ENCODE measurements around the gene UBE2U.

UBE2U gene

DNA sequence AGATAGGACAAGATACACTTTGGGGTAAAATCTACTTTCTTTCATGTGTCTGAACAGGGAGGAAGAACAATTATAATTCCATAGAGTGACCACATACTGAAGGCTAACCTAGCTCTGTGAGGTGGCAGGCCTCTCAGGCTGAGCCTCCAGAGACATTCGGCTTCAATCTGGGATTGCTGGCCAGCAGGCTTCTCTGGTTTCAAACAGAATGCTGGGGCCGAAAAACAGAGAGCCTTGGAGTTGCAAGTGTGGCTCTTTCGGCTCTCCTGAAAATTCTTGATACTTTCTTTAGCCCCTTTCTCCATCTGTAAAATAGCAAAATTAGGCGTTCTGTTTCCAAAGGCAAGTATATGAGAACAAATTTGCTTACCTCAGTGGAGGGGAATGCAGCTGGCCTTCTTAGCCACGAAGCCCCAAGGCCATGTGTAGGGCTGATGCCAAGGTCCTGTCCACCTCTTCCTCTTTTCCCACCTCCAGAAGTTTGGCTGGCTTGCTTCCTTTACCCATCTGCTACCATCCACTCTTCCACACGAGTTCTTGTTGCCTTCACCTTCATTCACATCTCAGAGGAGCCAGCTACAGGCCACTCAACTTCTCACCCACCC lies 30.0 kb upstream of the UBE2U start:
- no peak for DNase-seq (ENCODE audit: low spot score)
- in situ Hi-C loops (cut with MboI; ENCODE audit: low sequenced_read_pairs, unreplicated experiment): no loop called here
- TF ChIP-seq, protein P1, sequence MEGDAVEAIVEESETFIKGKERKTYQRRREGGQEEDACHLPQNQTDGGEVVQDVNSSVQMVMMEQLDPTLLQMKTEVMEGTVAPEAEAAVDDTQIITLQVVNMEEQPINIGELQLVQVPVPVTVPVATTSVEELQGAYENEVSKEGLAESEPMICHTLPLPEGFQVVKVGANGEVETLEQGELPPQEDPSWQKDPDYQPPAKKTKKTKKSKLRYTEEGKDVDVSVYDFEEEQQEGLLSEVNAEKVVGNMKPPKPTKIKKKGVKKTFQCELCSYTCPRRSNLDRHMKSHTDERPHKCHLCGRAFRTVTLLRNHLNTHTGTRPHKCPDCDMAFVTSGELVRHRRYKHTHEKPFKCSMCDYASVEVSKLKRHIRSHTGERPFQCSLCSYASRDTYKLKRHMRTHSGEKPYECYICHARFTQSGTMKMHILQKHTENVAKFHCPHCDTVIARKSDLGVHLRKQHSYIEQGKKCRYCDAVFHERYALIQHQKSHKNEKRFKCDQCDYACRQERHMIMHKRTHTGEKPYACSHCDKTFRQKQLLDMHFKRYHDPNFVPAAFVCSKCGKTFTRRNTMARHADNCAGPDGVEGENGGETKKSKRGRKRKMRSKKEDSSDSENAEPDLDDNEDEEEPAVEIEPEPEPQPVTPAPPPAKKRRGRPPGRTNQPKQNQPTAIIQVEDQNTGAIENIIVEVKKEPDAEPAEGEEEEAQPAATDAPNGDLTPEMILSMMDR (IDR thresholded peaks at IDR 0.05; ENCODE audit: borderline replicate concordance, control extremely low read depth, extremely low read depth, insufficient read depth, missing control alignments): no peak

DNA sequence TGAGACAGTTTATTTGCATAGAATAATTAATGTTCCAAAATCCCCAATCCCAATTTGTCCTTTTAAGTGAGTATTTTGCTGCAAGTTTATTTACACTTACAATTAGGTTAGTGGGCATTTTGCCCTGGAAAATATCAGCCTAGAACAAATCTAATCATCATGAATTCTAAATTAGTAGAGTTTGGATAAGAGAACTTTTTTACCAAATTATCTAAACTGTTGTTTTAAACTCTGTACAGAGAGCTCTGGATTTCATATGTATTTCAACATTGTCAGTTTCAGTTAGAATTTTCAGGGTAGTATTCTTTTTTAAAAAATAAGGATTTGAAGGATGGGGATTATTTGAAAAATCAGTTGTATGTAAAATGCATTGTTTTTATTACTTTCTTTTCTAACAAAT lies 27.8 kb upstream of the UBE2U start:
- TF ChIP-seq, protein P1 (IDR thresholded peaks at IDR 0.05; ENCODE audit: borderline replicate concordance, control extremely low read depth, extremely low read depth, insufficient read depth, missing control alignments): no peak
- in situ Hi-C loops (cut with MboI; ENCODE audit: low sequenced_read_pairs, unreplicated experiment): no loop called here
- DNase-seq (ENCODE audit: low spot score): no peak

DNA sequence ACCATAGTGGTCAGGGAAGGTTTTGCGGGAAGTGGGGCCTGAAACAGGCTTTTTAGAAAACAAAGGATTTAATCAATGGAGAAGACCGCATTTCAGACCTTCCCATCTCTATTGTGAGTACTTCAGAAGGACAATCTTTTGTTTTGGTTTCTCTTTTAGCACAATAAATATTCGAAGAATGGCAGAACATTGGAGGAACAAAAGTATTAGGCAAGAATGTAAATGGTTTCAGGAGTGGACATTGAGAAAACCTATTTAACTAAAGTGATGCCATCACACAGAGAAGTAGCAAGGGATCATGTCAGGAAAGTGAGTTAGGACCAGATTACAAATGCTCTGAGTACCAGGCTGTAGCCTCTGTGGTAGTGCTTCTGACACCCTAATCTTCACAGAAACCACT lies 26.8 kb upstream of the UBE2U start:
- TF ChIP-seq, protein P1 (IDR thresholded peaks at IDR 0.05; ENCODE audit: borderline replicate concordance, control extremely low read depth, extremely low read depth, insufficient read depth, missing control alignments): no peak
- DNase-seq (ENCODE audit: low spot score): no peak
- in situ Hi-C loops (cut with MboI; ENCODE audit: low sequenced_read_pairs, unreplicated experiment): no loop called here

DNA sequence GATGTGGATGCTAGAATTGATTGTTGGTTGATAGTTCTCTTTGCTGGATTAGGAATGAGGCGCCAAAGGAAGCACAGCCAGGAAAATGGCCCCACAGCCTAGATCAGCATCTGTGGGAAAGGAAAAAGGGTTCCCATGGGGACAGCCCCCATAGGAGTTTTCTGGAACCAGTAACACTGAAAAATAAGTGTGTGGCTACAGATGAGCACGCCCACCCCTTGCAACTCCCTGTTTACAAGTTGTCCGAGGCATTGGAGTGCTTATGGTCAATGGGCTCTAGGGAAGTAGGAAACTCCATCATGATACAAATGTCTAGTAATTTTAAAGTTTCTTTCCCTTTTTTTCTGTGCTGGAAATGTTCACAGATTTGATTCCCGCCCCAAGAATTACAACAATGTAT lies 23.8 kb upstream of the UBE2U start:
- DNase-seq (ENCODE audit: low spot score): no peak
- in situ Hi-C loops (cut with MboI; ENCODE audit: low sequenced_read_pairs, unreplicated experiment): no loop called here
- TF ChIP-seq, protein P1 (IDR thresholded peaks at IDR 0.05; ENCODE audit: borderline replicate concordance, control extremely low read depth, extremely low read depth, insufficient read depth, missing control alignments): no peak

DNA sequence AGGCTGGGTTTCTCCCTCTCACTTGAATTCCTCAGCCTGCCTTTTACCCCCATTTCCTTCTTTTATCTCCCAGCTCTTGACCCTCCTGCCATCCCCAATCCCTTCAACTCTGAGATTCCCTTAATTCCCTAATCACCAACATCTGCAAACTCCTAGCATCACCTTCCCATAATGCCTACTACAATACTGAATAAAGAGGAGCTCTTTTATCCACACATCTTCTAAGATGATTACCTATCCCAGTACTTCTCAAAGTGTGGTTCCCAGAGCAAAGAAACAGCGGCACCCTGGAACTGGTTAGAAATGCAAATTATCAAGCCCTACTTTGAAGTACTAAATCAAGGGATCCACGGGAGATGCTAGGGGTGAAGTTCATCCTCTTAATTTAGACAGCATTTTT lies 21.2 kb upstream of the UBE2U start:
- TF ChIP-seq, protein P1 (IDR thresholded peaks at IDR 0.05; ENCODE audit: borderline replicate concordance, control extremely low read depth, extremely low read depth, insufficient read depth, missing control alignments): no peak
- no peak for DNase-seq (ENCODE audit: low spot score)
- in situ Hi-C loops (cut with MboI; ENCODE audit: low sequenced_read_pairs, unreplicated experiment): no loop called here

DNA sequence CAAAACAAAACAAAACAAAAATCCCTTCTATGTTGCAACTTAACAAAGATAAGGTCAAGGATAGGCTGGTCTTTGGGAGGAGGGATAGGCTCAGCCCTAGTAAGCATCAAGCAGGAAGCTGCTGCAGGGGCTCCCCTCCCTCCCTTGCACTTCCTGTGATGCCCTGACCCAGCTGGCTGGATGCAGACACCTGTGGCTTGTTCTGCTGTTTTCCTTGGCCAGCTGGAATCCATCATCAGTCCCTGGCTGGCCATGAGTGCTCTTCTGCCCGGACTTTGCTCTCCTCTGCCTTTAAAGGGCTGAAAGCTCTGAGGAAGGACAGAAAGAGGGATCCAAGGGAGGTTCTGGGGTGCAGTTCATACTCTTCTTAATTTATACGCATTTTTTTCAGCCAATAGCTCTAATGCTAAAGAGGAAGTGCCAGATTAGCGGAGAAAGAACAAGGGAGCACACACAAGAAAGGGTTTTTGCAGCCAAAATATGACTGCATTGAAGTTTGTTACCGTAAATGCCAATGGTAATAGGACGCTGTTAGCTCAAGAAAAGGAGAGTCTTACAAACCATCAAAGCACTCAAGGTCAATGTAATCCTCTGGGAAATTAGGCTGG lies 19.9 kb upstream of the UBE2U start:
- no peak for DNase-seq (ENCODE audit: low spot score)
- TF ChIP-seq, protein P1 (IDR thresholded peaks at IDR 0.05; ENCODE audit: borderline replicate concordance, control extremely low read depth, extremely low read depth, insufficient read depth, missing control alignments): no peak
- in situ Hi-C loops (cut with MboI; ENCODE audit: low sequenced_read_pairs, unreplicated experiment): no loop called here
